ENCODE measurements around the gene ARHGEF39.
"Not testable (repeated sequence)": the region's sequence is repeated elsewhere in the genome, so short reads cannot be mapped to it uniquely, and the experiment has no call there.

The ARHGEF39 gene

GRCh38 chr9:35650341-35651158 lies 14.4 kb downstream of the ARHGEF39 start, which contains the start of gene SIT1:
SIT1 (minus strand) TSS chr9:35650931; CDS start chr9:35650853, 78 bp downstream.
- DNase-seq (ENCODE audit: low read depth): no peak

GRCh38 chr9:35649431-35650340 lies 15.3 kb downstream of the ARHGEF39 start:
- DNase-seq (ENCODE audit: low read depth): peak; percentile 67

- DNase-seq (ENCODE audit: low read depth): peak; percentile 78
These were observed 18.3 kb downstream of the ARHGEF39 start for GRCh38 chr9:35646533-35647265.

GRCh38 chr9:35646153-35646532 lies 18.9 kb downstream of the ARHGEF39 start:
- DNase-seq (ENCODE audit: low read depth): peak; percentile 74

DNA sequence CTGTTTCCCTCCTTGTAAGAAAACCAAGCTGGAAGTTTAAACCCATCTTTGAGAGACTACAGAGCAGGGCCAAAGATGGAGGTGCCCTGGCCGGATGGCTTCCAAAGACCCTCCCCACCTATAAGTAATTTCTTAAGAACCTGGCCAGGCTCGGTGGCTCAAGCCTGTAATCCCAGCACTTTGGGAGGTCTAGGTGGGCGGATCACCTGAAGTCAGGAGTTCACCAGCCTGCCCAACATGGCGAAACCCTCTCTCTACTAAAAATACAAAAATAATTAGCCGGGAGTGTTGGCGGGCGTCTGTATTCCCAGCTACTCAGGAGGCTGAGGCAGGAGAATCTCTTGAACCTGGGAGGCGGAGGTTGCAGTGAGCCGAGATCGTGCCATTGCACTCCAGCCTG lies 19.3 kb downstream of the ARHGEF39 start:
- DNase-seq (ENCODE audit: low read depth): not testable (repeated sequence)

DNA sequence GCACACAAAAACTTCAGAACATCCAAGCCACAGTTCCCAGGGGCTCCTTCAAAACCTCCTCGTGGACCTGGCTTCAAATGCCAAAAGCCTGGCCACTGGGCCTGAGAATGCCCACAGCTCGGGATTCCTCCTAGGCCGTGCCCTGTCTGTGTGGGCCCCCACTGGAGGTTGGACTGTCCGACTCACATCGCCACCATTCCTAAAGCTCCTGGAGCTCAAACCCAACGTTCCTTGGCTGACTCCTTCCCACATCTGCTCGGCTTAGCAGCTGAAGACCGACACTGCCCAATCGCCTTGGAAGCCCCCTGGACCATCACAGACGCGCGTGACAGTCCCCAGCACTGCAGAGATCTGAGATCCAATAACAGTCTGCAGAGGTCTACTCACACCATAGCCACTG lies 21.9 kb downstream of the ARHGEF39 start:
- no peak for DNase-seq (ENCODE audit: low read depth)

DNA sequence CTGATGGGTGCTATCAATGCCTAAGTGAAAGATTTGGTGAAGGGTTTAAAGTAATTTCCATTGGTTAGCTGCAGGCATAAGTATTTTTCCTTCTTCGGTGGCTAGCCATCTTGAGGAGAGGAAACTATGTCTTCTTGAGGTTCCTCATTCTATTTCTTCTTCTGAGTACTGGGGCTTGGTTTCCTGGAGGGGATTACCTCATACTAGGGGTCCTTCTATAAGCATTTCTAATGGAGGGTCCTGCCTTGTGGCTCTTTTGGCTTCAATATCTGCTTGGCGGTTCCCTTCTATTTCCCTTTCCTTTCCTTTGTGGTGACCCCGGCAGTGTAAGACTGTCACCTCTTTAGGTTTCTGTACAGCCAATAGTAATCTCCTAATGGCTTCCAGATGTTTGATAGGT lies 23.5 kb downstream of the ARHGEF39 start:
- not testable (repeated sequence) for DNase-seq (ENCODE audit: low read depth)

GRCh38 chr9:35640431-35640830 lies 24.6 kb downstream of the ARHGEF39 start:
- DNase-seq (ENCODE audit: low read depth): not testable (repeated sequence)

- DNase-seq (ENCODE audit: low read depth): no peak
These were observed 25.4 kb downstream of the ARHGEF39 start for GRCh38 chr9:35639631-35640030.

- not testable (repeated sequence) for DNase-seq (ENCODE audit: low read depth)
These were observed 25.8 kb downstream of the ARHGEF39 start for GRCh38 chr9:35639225-35639624.

DNA sequence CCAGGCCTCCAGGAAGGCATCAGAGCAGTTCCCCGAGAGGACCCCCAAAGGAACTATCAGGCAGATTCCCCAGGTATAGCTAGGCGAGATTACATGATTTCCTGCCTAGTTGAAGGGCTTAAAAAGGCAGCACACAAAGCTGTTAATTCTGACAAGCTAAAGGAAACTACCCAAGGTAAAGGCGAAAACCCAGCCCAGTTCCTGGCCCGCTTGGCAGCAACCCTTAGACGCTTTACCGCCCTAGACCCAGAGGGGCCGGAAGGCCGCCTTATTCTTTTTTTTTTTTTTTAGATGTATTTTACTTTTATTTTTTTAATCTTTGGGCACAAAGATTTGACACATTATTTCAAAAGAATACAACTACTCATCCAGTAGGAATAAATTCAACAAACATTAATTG lies 26.2 kb downstream of the ARHGEF39 start:
- not testable (repeated sequence) for DNase-seq (ENCODE audit: low read depth)

GRCh38 chr9:35637427-35637955 lies 27.5 kb downstream of the ARHGEF39 start:
- not testable (repeated sequence) for DNase-seq (ENCODE audit: low read depth)

DNA sequence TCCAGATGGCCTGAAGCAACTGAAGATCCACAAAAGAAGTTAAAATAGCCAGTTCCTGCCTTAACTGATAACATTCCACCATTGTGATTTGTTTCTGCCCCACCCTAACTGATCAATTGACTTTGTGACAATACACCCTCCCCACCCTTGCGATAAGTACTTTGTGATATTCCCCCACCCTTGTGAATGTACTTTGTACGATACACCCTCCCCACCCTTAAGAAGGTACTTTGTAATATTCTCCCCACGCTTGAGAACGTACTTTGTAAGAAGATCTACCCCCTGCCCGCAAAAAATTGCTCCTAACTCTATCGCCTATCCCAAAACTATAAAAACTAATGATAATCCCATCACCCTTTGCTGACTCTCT lies 28.1 kb downstream of the ARHGEF39 start:
- not testable (repeated sequence) for DNase-seq (ENCODE audit: low read depth)

DNA sequence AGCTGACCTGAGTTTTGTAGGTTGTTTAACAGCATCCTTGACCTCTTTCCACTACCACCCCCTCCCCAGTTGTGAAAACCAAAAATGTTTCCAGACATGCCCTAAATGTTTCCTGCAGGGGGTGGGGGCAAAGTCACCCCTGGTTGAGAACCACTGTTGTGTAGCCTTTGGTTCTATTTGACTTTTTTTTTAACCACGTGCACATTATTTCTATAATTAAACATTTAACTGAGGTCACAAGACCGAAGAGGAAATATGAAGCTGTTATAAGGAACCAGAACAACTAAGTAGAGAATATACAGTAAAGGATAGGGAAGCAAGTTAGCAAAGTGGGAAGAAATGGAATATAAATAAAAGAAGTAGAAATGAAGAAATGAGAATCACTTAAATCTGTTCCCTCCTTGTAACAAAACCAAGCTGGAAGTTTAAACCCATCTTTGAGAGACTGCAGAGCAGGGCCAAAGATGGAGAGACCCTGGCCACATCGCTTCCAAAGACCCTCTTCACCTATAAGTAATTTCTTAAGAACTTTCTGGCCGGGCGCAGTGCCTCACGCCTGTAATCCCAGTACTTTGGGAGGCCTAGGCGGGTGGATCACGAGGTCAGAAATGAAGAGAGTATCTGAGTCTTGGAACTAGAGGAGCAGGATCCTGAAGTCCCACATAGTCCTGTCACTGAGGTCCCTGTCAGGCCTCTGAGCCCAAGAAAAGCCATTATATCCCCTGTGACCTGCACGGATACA lies 28.7 kb downstream of the ARHGEF39 start:
- DNase-seq (ENCODE audit: low read depth): no peak

DNA sequence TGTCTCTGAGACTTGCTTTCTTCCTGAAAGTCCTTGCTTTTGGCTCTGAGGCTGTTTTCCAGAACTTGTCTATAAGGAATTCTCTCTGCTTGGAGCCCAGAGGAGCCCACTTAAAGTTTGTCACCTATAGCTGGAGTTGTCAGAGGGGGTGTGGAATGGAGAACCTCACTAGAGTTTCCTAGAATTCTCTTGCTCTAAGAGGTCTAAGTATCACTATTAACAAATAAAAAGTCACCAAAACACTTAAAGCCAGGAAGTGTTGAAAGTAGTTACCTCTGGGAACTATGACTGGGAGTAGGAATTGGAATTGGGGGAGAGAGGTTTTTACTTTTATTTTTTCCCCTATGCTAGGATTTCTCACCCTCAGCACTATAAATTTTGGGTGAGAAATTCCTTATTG lies 29.3 kb downstream of the ARHGEF39 start:
- DNase-seq (ENCODE audit: low read depth): no peak

GRCh38 chr9:35629597-35629996 lies 35.4 kb downstream of the ARHGEF39 start:
- DNase-seq (ENCODE audit: low read depth): no peak

- no peak for DNase-seq (ENCODE audit: low read depth)
These were observed 36.5 kb downstream of the ARHGEF39 start for GRCh38 chr9:35628389-35628991.

DNA sequence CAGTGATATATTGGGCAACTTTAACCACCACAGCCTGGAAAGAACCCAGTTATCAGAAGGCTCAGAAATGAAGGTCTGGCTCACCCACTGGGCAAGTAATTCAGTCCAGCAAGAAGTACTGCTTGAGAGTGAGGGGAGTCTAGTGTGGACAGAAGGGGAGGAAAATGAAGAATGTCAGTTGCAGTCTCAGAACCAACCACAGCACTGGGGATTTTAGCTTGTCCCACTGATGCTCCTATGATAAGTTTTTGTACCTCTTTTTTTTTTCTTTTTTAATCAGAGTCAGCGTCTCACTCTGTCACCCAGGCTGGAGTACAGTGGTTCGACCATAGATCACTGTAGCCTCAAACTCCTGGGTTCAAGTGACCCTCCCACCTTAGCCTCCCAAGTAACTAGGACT lies 37.4 kb downstream of the ARHGEF39 start:
- DNase-seq (ENCODE audit: low read depth): no peak

GRCh38 chr9:35619800-35620158 lies 45.2 kb downstream of the ARHGEF39 start:
- DNase-seq (ENCODE audit: low read depth): no peak

GRCh38 chr9:35618854-35619799 lies 45.9 kb downstream of the ARHGEF39 start:
- DNase-seq (ENCODE audit: low read depth): no peak

Data from CMK (cell line).